Trophoblast cell (in vitro differentiated cells and primary cell): ENCODE results near the gene MAP3K15.

Source experiments
- DNase-seq, 2 donors: peaks; one replicate each; pipeline ENCODE4 v3.0.0-alpha.2; 2016
- H2AFZ ChIP-seq: 2 replicates; pipeline ENCODE4 v1.6.1; 2013; ENCODE audit warnings: low read length, moderate library complexity, mild to moderate bottlenecking; ENCODE audit not compliant: insufficient read depth, poor library complexity
- H2AK5ac ChIP-seq: 2 replicates; pipeline ENCODE4 v1.6.1; 2013; ENCODE audit warnings: mild to moderate bottlenecking, low read length
- H2BK120ac ChIP-seq: 2 replicates; pipeline ENCODE4 v1.6.1; 2013; ENCODE audit warnings: low read length, mild to moderate bottlenecking, moderate library complexity; ENCODE audit not compliant: insufficient read depth, poor library complexity
- H2BK12ac ChIP-seq: 2 replicates; pipeline ENCODE4 v1.6.1; 2013; ENCODE audit warnings: mild to moderate bottlenecking, low read length, moderate library complexity
- H2BK5ac ChIP-seq: 2 replicates; pipeline ENCODE4 v1.6.1; 2013; ENCODE audit warnings: low read length, low read depth, moderate library complexity, mild to moderate bottlenecking; ENCODE audit not compliant: poor library complexity
- H3K14ac ChIP-seq: 2 replicates; pipeline ENCODE4 v1.6.1; 2013; ENCODE audit warnings: mild to moderate bottlenecking, low read length
- H3K18ac ChIP-seq: 2 replicates; pipeline ENCODE4 v1.6.1; 2013; ENCODE audit warnings: mild to moderate bottlenecking, low read length
- H3K23ac ChIP-seq: 2 replicates; pipeline ENCODE4 v1.6.1; 2013; ENCODE audit warnings: low read length
- H3K27ac ChIP-seq: 2 replicates; pipeline ENCODE4 v1.5.1; 2013; ENCODE audit warnings: low read depth, mild to moderate bottlenecking, inconsistent platforms, low read length, moderate library complexity
- H3K27me3 ChIP-seq: 2 replicates; pipeline ENCODE4 v1.6.1; 2013; ENCODE audit warnings: inconsistent platforms, mild to moderate bottlenecking, low read length, moderate library complexity; ENCODE audit not compliant: insufficient read depth
- H3K36me3 ChIP-seq, 2 experiments: 1 replicate in 1 of 2; 2 replicates in 1 of 2; pipeline ENCODE4 v1.6.1; 2013; ENCODE audit warnings: low read length in 2 of 2, mild to moderate bottlenecking in 2 of 2, moderate library complexity in 1 of 2; ENCODE audit not compliant: insufficient read depth in 2 of 2, control insufficient read depth in 1 of 2
- H3K4ac ChIP-seq: 2 replicates; pipeline ENCODE4 v1.6.1; 2013; ENCODE audit warnings: low read depth, mild to moderate bottlenecking, low read length, moderate library complexity
- H3K4me1 ChIP-seq, 2 experiments: 1 replicate in 1 of 2; 2 replicates in 1 of 2; pipeline ENCODE4 v1.6.1; 2013; ENCODE audit warnings: low read length in 2 of 2, mild to moderate bottlenecking in 2 of 2, moderate library complexity in 1 of 2; ENCODE audit not compliant: insufficient read depth in 2 of 2, control insufficient read depth in 1 of 2
- H3K4me2 ChIP-seq: 2 replicates; pipeline ENCODE4 v1.6.1; 2013; ENCODE audit warnings: inconsistent platforms, mild to moderate bottlenecking, low read length, moderate library complexity
- H3K4me3 ChIP-seq: 2 replicates; pipeline ENCODE4 v1.5.1; 2013; ENCODE audit warnings: mild to moderate bottlenecking, low read depth, low read length, inconsistent platforms
- H3K79me1 ChIP-seq: one replicate; pipeline ENCODE4 v1.6.1; 2013; ENCODE audit warnings: low read length
- H3K79me2 ChIP-seq: 2 replicates; pipeline ENCODE4 v1.6.1; 2013; ENCODE audit warnings: low read length, mild to moderate bottlenecking; ENCODE audit not compliant: control insufficient read depth, insufficient read depth, poor library complexity
- H3K9ac ChIP-seq: 2 replicates; pipeline ENCODE4 v1.6.1; 2013; ENCODE audit warnings: mild to moderate bottlenecking, low read length
- H3K9me3 ChIP-seq: 2 replicates; pipeline ENCODE4 v1.6.1; 2013; ENCODE audit warnings: low read depth, mild to moderate bottlenecking, control low read depth, inconsistent platforms, low read length; ENCODE audit not compliant: insufficient read depth
- H4K12ac ChIP-seq: 2 replicates; pipeline ENCODE4 v1.6.1; 2013; ENCODE audit warnings: low read depth, mild to moderate bottlenecking, low read length, moderate library complexity
- H4K8ac ChIP-seq: 2 replicates; pipeline ENCODE4 v1.6.1; 2013; ENCODE audit warnings: low read depth, mild to moderate bottlenecking, low read length, moderate library complexity
- H4K91ac ChIP-seq: one replicate; pipeline ENCODE4 v1.6.1; 2013; ENCODE audit warnings: low read depth, mild to moderate bottlenecking, low read length, moderate library complexity
- WGBS: extraction: QIAGEN DNeasy Blood & Tissue Kit; methylation state at CpG from one replicate; pipeline ENCODE4 v1.1.7; 2013; ENCODE audit warnings: missing lambda C conversion rate; ENCODE audit not compliant: insufficient read length, insufficient coverage; ENCODE audit errors: extremely low coverage; 5-methylcytosine and 5-hydroxymethylcytosine counted together

MAP3K15 gene

GRCh38 chrX:19373351-19373891 is 141.9 kb downstream of the MAP3K15 start:
- H3K4me3 ChIP-seq, result peak overlapping the region; percentile 32
- no peaks in the 10 kb centered on the region for H3K9me3 ChIP-seq
- no peak for DNase-seq
- H3K27me3 ChIP-seq, result peaks cover 6% of the 10 kb centered on the region
- no peak overlapping the region for H3K14ac ChIP-seq
- H3K4me2 ChIP-seq, result peak overlapping the region; percentile 73
- no peak overlapping the region for H3K9ac ChIP-seq
- H3K36me3 ChIP-seq, result no peaks in the 10 kb centered on the region
- H4K12ac ChIP-seq, result peak overlapping the region; percentile 66
- no peak overlapping the region for H2BK12ac ChIP-seq
- H3K23ac ChIP-seq, result no peak overlapping the region
- H3K27ac ChIP-seq, result no peak overlapping the region
- H2AK5ac ChIP-seq, result no peak overlapping the region
- H2BK5ac ChIP-seq, result no peak overlapping the region
- no peak overlapping the region for H3K18ac ChIP-seq
- H4K8ac ChIP-seq, result peak overlapping the region; percentile 51
- no peak overlapping the region for H3K4ac ChIP-seq
- peaks cover 2 to 8% of the 10 kb centered on the region in 2 experiments for H3K4me1 ChIP-seq
- H2AFZ ChIP-seq, result peak overlapping the region; percentile 25
- H3K79me2 ChIP-seq, result no peaks in the 10 kb centered on the region
- H4K91ac ChIP-seq, result no peak overlapping the region
- no CpG with 5 or more reads among the region's 23 CpGs for WGBS
- no peak overlapping the region for H2BK120ac ChIP-seq
- peaks cover 2% of the 10 kb centered on the region for H3K79me1 ChIP-seq

- Histone ChIP-seq H4K91ac (no peak overlapping the region), H3K27ac (no peak overlapping the region), H3K79me2 (no peaks in the 10 kb centered on the region), H3K4me2 (peak overlapping the region; percentile 73), H2BK12ac (no peak overlapping the region), H3K36me3 (no peaks in the 10 kb centered on the region), H3K79me1 (peaks cover 2% of the 10 kb centered on the region), H3K18ac (no peak overlapping the region), H3K27me3 (peaks cover 6% of the 10 kb centered on the region), H3K9ac (peak overlapping the region; percentile 1), H3K14ac (no peak overlapping the region), H4K8ac (no peak overlapping the region), H4K12ac (no peak overlapping the region), H3K23ac (no peak overlapping the region), H3K4me1 (peaks cover 2 to 8% of the 10 kb centered on the region in 2 experiments), H2BK5ac (no peak overlapping the region), H2BK120ac (no peak overlapping the region), H2AK5ac (no peak overlapping the region), H2AFZ (peak overlapping the region; percentile 25), H3K9me3 (no peaks in the 10 kb centered on the region), H3K4ac (no peak overlapping the region), H3K4me3 (peak overlapping the region; percentile 50)
- no CpG with 5 or more reads among the region's 20 CpGs for WGBS
- no peak for DNase-seq
These were observed 142.6 kb downstream of the MAP3K15 start for GRCh38 chrX:19372547-19373331.

- Histone ChIP-seq H2BK5ac (no peak overlapping the region), H3K18ac (no peak overlapping the region), H3K27me3 (peaks cover 6% of the 10 kb centered on the region), H3K4me1 (peaks cover 2 to 8% of the 10 kb centered on the region in 2 experiments), H3K14ac (no peak overlapping the region), H4K12ac (no peak overlapping the region), H3K27ac (no peak overlapping the region), H3K36me3 (no peaks in the 10 kb centered on the region), H3K9ac (no peak overlapping the region), H3K4me3 (peak overlapping the region; percentile 50), H2AFZ (peak overlapping the region; percentile 10), H3K9me3 (no peaks in the 10 kb centered on the region), H3K23ac (no peak overlapping the region), H3K79me2 (no peaks in the 10 kb centered on the region), H3K79me1 (peaks cover 2% of the 10 kb centered on the region), H4K8ac (no peak overlapping the region), H3K4me2 (peak overlapping the region; percentile 73), H4K91ac (no peak overlapping the region), H2BK120ac (no peak overlapping the region), H3K4ac (no peak overlapping the region), H2BK12ac (no peak overlapping the region), H2AK5ac (no peak overlapping the region)
- DNase-seq, result peak; percentile 50 to 74
- WGBS, result no CpG with 5 or more reads among the region's 9 CpGs
These were observed 143.2 kb downstream of the MAP3K15 start for GRCh38 chrX:19372170-19372546.

- Histone ChIP-seq H3K4me1 (peaks cover 2 to 8% of the 10 kb centered on the region in 2 experiments), H3K36me3 (no peaks in the 10 kb centered on the region), H3K23ac (no peak overlapping the region), H3K27ac (no peak overlapping the region), H3K4ac (no peak overlapping the region), H3K27me3 (peaks cover 6% of the 10 kb centered on the region), H4K12ac (no peak overlapping the region), H3K9ac (no peak overlapping the region), H4K8ac (no peak overlapping the region), H2AFZ (no peak overlapping the region), H3K79me2 (no peaks in the 10 kb centered on the region), H2BK12ac (no peak overlapping the region), H3K4me2 (no peak overlapping the region), H3K9me3 (no peaks in the 10 kb centered on the region), H2BK5ac (no peak overlapping the region), H3K79me1 (peaks cover 2% of the 10 kb centered on the region), H3K14ac (no peak overlapping the region), H3K18ac (no peak overlapping the region), H3K4me3 (no peak overlapping the region), H4K91ac (no peak overlapping the region), H2AK5ac (no peak overlapping the region), H2BK120ac (no peak overlapping the region)
- DNase-seq, result no peak
- WGBS, result no CpG with 5 or more reads among the region's 5 CpGs
These were observed 145.2 kb downstream of the MAP3K15 start for GRCh38 chrX:19370061-19370460.
